ENCODE measurements around the gene CHMP2A.

Gene CHMP2A

GRCh38 chr19:58572818-58573657 lies 18.1 kb upstream of the CHMP2A start, which contains the start of gene MZF1:
TSS of gene MZF1 (minus strand) at chr19:58573335. CDS start at chr19:58571389, 1,946 bp downstream.
- TF ChIP-seq CTCF (conservative IDR thresholded peaks at IDR 0.05; ENCODE audit: low read depth, low read length), result no peak

DNA sequence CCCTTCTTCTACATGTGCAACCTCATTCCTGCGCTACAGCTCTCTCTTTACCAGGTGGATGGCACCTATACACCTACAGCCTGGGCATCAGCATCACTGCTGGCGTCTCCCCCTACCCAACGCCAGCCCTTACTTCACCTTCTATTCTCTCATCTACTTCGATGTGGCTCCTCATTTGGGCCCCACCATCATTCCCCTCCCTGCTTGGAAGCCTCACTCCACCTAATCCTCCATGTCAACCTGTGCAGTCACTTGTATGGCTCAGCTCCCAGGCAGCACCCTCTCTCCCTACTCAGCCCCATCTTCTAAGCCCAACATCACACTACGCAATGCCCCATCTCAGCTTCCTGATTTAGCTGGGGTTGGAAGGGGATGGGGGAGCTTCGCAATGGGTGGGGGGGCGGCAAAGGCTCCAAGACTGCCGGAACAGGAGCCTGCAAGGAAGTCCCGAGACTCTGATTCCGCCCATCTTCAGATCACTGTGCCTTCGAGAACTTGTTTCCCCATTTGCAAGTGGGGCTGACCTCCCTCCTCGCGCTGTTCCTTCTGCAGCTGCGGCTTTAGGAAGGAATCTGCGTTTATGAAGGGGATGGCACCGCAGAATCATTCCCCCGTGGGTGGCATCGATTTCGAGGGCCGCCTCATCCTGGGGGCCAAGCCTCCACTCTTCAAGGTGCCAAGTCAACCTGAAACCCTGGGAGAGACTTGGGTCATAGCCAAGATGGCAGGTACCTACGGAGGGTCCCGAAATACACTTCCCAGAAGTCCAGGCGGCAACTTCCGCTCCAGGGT lies 17.3 kb upstream of the CHMP2A start:
- TF ChIP-seq CTCF (conservative IDR thresholded peaks at IDR 0.05; ENCODE audit: low read depth, low read length), result no peak
- peak overlapping the region; percentile 85 for H3K4me3 ChIP-seq (ENCODE audit: low read length)
- no peak for DNase-seq (ENCODE audit: low read depth)

More at GRCh38 chr19:58572818-58573657, 18.1 kb upstream of the CHMP2A start, which contains the start of gene MZF1:
- peak; percentile 100 for DNase-seq (ENCODE audit: low read depth)
- peak within 1 kb of the TSS; percentile 85 for H3K4me3 ChIP-seq (ENCODE audit: low read length)

- TF ChIP-seq CTCF (conservative IDR thresholded peaks at IDR 0.05; ENCODE audit: low read depth, low read length), result no peak
- H3K4me3 ChIP-seq (ENCODE audit: low read length), result no peak overlapping the region
- DNase-seq (ENCODE audit: low read depth), result no peak
These were observed 16.7 kb upstream of the CHMP2A start for GRCh38 chr19:58571575-58571947.

DNA sequence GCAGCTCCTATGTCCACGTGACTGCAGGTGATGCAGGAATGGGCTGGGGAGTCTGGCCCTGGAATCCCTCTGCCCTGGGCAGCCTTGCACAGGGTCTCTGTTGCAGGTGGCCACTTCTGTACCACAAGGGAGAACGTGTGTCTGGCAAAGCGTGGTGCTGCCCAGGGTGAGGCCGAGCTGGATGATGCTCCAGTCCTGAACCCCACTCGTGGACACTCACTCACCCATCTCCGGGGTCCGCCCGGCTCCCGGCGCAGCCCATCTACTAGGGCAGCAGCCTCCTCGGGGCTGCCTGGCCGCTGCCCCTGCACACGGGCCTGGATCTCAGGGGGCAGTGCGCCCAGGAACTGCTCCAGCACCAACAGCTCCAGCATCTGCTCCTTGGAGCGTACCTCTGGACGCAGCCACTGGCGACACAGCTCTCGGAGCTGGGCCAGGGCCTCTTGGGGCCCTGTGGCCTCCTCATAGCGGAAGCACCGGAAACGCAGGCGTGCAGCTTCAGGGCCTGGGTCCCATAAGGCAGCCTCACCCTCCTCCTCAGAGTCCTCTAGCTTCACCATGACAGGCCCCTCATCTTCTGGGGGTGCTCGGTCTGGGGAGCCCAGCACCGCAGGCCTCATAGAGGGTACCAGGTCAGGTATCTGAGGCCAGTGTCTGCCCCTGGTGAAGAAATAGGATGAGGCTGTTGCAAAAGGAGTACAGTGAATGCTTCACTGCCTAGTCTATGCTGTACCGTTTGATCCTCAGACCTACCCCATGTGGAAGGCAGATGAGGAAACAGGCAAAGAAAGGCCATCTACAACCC lies 16.1 kb upstream of the CHMP2A start:
- no peak for DNase-seq (ENCODE audit: low read depth)
- no peak for TF ChIP-seq CTCF (conservative IDR thresholded peaks at IDR 0.05; ENCODE audit: low read depth, low read length)
- H3K4me3 ChIP-seq (ENCODE audit: low read length), result no peak overlapping the region

DNA sequence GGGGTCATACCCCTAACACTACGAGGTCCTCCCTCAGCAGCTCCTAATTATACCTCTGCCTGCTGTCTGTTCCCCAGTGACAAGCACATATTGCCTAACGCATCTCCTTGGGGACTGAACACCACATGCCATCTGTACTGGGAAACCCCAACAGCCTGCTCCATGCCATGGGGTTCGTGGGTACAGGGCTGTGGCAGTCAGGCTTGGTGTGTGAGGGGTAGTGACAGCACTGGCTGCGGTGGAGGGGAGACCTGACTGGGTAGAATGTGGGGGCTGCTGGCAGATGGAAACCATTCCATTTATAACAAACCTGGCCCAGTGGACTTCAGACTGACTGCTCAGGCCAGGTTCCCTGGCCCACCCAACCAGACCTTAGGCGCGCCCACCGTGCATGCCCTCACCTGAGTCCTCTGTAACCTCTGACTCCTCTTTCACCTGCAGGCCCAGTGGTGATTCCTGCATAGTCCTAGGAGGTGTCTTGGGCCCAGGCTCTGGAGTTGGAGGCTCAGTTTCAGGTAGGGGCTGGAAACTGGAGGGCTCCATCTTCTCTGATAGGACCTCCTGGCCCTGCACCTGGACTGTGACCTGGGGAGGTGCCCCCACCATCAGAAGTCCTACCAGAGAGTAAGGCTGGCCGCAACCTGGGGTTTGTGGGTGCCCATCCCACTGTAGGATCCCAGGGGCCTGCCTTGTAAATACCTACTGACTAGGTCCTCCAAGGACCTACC lies 15.2 kb upstream of the CHMP2A start:
- no peak for TF ChIP-seq CTCF (conservative IDR thresholded peaks at IDR 0.05; ENCODE audit: low read depth, low read length)
- no peak for DNase-seq (ENCODE audit: low read depth)
- H3K4me3 ChIP-seq (ENCODE audit: low read length), result no peak overlapping the region

GRCh38 chr19:58569191-58569942 lies 14.5 kb upstream of the CHMP2A start:
- no peak for DNase-seq (ENCODE audit: low read depth)
- no peak overlapping the region for H3K4me3 ChIP-seq (ENCODE audit: low read length)
- TF ChIP-seq CTCF (conservative IDR thresholded peaks at IDR 0.05; ENCODE audit: low read depth, low read length), result no peak
